EH (cell line): ENCODE measurements around the gene DBH.
A peak's percentile ranks its signal among the peaks of the same experiment; 100 is the strongest.

Experiments
- DNase-seq: peaks from one replicate; pipeline ENCODE4 v3.0.0-alpha.2; 2015; ENCODE audit warnings: low read depth

DBH gene

DNA sequence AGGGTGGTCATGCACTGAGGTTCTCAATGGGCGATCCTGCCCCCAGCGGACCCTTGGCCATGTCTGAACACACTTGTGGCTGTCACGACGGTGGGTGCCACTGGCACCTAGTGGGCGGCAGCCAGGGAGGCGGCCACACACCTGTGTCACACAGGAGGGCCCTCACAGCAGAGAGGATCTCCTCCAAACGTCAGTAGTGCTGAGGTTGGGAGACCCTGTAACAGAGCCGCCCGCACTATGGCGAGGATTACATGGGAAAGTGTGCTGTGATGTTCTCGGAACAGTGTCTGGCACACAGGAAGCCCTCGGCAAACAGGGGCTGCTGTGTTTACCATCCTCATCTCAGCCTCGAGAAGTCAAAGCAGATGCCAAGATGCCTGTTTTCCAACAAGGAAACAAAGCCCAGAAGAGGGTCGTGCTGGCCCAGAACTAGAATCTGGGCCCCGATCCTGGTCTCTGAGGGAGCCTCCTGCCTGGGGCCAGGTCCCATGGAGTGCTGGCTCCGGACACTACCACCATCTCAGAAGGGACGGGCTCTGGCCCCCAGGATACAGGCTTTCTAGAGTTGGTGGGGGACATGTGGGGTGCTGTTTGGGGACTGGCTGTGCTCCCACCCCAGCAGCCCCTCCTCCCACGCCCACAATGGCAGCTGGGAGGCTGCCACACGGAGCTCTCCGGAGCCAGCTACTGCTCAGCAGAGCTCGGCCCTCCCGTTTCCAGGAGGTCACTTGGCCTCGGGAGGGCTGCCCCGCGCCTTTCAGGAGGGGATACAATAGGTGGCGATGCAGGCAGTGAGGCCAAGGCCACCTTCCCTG lies 48.2 kb downstream of the DBH start:
- DNase-seq = no peak

DNA sequence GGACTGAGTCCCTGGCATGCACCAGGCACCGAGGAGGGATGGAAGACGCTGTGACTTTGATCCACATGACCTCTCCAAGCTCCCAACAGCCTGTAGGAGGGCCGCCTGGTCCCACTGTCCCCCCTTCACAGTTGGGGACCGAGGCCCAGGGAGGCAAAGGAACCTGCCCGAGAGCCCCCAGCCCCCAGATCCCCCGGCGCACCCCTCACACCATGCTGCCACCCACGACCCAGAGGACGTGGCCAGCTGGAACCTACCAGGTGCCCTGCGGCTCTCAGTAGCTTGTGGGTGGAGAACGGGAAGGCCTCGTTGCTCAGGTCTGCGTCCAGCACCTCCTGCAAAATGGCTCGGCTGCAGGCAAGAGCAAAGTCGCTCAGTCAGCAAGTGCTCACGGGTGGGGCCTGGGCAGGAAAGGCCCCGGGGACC lies 48.8 kb downstream of the DBH start:
- DNase-seq = no peak

DNA sequence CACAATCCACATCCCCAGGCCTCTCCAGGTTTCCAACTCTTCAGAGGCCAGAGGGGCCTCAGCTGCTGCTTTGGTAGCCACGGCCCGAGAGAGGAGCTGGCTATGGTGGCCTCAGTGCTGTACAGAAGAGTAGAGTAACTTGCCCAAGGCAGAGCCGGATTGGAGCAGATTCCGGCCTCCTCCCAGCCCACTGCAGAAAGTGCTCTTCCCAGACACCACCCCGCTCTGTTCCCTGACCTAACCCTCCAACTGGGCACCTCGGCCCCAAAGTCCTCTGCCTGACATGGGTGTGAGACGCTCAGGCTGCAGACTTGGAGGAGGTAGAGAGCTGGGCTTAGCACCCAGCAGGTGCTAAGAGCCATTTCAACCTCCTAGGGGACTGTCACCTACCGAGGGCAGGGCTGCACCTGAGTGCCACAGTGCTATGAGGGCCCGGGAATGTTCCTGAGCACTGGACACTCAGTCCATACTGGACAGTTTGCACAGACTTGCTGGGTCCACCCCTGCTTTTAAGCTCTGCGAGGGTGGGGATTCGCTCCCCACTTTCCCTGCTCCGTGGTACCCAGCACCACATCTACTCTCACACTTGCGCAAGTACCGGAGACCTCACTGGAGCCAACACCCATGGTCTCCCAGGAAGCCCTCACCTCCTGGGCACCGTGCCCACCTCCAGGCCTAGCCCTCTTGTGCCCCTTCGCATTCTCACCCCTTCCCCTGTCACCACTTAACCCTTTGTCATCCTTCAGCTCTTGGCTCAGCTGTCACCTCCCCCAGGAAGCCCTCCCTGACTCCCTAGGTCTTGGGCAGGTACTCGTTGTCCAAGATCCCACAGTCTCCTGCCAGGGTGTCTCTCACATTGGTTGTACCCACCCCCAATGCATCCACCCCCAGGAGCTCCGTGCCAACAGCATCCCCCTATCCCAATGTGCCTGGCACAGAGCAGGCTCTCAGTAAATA lies 49.8 kb downstream of the DBH start:
- DNase-seq = no peak

DNA sequence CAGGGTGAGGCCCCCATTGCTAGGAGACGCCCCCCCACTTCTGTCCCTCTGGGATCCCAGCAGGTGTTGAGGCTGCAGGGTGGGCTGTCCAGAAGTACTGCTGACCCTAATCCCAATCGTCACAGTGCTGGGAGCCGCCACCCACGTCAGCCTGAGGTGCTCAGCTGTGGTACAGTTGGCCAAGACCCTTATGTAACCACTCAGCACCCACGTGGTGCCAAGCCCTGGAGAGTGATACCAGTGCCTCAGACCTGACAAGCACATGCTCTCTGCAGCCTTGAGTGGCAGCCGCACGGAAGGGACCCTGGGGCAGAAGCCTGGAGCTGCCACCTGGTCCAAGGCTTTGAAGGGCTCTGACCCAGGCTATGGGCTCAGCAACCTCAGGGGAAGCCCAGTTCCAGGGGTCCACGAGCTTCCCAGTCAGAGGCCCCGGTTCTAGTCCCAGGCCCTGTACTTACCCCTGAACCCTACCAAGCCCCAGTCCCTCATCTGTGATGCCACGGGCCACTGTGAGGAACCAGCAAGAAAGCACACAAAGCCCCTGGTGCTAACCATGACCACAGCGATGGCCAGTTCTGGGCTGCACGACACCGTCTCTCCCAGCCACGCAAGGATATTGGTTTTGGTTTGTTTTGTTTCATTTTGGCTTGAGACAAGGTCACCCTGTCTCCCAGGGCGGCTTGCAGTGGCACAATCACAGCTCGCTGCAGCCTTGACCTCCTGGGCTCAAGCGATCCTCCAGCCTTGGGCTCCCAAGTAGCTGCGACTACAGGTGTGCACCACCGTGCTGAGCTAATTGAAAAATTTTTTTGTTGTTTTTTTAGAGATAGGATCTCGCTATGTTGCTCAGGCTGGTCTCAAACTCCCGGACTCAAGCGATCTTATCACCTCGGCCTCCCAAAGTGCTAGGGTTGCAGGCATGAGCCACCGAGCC lies 50.7 kb downstream of the DBH start:
- DNase-seq = no peak

DNA sequence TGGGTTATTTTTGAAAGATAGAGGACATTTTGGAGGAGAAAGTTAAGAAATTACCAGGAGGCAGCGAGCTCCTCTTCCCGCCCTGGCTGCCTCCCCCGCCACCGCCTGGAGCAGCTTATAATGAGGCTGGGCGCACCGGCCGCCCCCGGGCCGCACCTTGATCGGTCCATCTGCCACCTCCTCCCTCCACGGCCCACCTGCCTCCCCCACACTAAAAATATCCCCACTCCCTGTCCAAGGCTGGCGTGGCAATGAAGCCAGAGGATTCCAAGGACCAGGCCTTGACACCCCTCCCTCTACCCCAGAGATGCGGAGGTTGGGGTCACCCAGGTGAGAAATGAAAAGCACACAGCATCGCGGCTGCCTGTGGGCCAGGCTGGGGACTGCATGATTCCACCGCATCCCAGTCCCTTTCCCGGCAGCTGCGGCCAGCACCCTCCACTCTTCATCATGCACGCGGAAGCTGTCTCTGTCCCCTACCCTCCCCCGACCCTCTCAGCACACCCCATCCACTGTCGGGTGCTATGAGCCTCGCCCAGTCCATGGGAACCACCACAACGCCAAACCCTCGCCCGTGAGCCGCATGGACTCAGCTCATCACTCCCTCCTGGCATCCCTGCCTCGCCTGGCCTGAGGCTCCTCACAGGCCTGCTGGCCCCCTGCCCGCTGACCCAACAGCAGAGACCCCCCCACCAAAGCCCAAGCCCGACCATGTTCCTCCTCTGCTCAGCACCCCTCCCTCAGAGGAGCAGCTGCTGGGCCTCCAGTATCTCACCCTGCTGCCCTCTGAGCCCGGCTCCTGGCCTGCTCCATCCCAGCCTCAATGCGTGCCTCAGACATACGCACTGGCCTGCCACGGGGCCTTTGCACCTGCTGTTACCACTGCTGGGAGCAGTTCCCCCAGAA lies 51.9 kb downstream of the DBH start:
- DNase-seq = no peak

DNA sequence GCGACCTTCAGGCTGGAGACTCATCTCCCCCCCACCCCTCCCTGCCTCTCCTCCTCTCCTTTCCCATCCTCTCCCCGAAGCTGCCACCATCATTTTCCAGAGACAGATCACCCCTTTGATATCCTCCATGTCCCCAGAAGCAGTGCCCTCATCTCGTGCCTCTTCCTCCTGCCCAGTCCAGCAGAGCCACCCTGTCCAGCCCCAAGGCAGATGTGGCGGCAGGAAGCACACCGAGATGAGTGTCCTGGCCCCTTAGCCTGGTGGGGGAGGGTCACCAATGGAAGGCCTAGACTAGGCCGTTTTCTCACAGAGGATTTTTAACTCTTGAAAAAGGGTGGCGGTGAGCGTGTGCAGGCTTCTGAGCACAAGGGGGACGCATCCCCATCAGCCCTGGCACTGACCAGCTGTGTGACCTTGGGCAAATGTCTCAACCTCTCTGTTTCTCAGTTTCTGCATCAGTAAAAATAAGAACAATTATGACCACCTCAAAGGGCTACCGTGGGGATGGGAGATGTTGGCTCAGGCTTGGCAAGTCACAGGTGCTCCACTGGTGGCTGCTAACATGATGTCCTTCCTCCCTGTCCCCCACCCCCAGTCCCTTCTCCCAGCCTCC lies 53.1 kb downstream of the DBH start:
- DNase-seq = no peak

DNA sequence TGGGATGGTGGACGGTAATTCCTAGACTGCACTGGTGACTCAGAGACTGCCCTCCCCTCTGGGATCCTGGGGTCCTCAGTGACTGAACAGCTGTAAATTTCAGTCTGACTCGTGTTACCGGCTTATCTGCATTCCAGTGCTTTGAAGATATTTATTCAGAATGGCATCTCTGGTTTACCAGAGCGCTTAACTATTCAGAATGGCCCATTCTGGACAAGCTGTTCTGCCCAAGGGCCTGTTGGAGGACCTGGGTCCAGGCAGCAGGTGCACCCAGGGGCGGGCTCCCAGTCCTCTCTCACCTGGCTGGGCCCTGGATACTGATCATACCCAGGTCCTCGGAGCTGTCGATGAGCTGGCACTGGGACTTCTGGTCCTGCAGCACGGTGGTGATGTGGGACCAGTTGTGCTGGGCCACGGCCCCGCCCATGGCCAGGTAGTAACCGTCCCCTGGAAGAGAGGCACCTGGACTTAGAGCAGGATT lies 54.0 kb downstream of the DBH start:
- DNase-seq = no peak

DNA sequence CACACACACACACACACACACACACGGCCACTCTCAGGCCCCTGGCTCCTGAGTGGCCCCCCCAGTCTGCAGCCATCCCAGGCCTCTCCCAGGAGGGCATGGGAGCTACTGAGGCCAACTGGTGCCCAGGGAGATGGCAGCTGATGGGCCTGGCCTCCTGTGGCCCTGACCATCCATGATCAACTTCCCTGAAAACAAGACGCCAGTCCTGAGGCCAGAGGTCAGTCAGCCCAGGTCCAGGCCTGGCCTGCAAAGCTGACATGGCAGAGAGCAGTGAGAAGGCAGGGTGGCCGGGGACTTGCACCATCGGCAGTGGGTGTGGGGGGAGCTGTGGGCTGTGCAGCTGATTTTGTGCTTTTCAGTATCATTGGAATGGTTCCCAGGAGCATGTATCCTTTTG lies 55.0 kb downstream of the DBH start:
- DNase-seq = no peak

DNA sequence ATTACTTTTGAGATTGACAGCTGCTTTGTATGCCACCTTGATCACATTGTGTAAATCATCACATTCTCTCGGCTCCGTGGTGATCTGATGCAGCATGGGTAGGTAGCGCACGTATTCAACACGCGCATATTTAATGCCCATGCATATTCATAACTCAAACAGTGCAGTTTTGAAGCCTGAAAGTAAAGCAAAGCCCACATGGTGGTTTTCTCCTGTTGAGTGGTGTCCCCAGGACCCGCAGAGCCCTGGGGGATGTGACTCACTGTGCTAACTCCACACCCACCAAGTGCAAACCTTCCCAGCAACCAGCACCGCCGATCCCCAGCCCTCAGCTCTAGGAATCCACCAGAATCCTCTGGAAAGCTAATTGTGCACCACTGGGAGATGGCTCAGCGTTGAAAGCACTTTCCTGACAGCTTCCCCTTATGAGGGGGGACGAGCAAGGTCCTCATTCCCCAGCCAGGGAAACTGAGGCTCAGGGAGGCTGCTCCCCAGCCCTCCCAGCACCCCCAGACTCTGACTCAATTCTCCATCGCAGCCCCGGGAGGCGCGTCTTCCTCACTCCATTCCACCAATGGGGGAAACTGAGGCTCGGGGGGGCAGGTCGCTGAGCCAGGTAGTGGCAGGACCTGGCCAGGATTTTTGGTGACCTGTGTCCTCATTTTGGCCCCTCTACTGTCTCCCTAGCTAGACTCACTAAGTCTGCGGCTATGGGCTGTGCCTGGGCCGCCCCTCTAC lies 55.6 kb downstream of the DBH start:
- DNase-seq = peak; percentile 49

DNA sequence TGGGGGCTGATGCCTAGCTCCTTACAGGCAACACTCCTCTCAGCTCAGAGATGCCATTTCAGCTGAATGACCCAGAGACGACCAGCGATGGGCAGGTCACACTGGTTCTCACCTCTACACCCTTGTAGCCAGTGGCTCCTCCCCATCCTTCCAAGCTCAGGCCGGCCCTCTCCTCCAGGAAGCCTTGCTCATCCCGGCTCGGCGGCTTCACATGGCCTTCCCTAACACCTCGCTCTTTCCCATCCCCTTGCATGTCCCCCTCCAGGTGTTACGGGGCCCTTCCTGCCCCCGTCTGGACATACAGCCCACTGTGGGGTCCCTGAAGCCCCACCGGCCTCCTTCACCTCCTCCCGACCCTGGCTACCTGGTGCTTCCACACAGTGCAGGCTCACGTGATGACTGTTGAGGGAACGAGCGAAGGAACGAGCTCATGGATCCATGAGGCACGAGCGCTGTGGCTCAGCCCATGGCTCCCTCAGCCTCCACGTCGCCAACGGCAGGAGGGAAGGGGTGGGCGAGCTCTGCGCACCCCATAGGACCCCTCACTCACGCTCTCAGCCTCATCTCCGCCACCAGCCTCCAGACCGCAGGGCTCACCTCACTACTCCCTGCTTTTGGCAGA lies 56.3 kb downstream of the DBH start:
- DNase-seq = no peak

DNA sequence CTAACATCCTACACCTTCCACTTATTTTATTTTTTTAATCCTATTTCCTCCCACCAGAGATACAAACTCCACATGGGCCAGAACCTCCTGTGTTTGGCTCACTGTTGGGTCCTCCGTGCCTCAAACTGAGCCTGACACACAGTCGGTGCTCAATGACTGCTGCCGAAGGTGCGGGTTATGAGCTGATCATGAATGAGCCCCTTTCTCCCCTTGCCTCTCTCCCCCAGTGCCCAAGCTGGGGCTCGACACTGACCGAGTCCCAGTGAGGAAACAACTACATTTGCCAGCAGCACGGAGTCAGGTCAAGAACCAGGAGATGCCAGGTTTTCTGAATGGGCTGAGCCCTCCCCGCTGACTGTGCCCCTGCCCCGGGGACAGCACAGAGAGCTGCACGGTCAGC lies 57.0 kb downstream of the DBH start:
- DNase-seq = no peak

DNA sequence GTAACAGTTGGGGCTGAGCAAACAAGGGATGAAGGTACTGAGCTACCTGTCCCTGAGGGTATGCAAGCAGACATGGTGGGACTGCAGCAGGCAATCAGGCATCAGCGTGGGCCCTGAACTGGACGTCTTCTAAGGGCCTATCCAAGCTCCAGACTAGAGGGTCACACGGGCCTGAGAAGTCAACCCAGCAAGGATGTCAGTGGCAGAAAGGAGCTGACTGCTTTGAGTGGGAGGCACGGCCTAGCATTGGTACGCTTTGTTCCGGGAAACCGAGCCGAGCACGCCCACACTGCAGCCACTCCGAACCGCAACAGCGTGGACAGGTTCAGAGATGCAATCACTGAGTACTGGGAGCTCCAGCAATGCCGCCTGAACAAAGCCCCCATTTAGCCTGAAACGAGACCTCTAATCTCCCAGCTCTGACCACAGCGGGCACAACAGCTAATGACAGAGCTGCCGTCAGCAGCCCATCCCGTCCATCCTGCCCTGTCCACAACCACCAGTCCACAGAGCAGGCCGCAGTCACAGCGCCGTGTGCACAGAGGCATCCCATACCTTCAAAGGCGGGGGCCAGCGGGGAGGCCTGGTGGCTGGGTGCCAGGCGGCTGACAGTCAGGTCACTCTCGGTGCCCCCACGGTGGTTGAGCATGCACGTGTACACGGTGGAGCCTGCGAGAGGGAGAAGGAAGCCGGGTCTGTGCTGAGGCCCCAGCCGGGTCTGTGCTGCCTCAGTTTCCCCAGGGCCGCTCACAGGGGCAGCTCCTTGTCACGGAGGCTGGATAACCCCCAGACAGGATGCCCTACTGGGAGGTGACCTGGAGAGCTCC lies 57.8 kb downstream of the DBH start:
- no peak for DNase-seq

DNA sequence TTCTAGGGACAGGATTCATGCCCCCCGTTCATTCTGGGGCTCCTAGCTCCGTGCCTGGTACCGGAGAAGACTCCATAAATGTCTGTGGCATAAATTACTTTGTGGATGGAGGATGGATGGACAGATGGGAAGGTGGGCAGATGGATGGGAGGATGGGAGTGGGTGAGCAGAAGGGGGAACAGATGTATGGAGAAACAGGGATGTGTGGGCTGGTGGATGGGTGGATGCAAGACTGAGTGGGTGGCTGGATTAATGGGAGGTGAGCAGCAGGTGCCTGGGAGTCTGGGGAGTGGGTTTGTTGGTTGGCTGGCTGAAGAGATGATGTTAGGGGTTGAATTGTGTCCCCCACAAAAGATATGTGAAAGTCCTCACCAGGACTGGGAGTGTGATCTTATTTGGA lies 58.5 kb downstream of the DBH start:
- DNase-seq = no peak

DNA sequence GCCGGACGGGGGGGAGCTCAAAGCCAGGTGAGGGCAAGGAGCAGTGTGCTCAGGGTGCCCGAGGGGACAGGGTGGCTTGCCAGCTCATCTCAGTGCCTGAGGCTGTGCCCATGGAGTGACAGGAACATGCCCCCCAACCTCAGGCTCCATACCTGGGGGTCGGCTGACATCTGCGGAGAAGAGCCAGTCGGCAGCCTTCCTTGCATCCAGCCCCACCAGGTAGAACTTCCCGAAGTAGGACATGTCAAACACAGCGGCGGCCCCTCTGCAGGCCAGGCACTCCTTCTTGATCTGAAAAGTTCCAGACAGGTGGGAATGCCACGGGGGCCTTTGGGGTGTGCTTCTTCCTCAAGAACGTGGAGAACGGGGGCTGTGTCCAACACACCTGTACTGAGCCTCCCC lies 59.9 kb downstream of the DBH start:
- no peak for DNase-seq

DNA sequence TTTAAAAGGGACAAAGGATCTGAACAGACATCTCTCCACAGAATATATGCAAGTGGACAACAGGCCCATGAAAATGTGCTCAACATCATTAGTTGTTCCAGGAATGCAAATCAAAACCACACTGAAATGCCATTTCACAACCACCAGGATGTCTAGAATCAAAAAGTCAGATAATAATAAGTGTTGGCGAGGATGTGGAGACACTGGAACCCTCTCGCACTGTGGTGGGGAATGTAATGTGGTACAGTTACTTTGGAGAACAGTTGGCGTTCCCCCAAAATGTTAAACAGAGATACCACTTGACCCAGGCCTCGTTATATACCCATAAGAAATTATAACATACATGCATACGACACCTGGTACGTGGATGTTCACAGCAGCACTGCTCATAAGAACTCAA lies 63.4 kb downstream of the DBH start:
- DNase-seq = no peak

DNA sequence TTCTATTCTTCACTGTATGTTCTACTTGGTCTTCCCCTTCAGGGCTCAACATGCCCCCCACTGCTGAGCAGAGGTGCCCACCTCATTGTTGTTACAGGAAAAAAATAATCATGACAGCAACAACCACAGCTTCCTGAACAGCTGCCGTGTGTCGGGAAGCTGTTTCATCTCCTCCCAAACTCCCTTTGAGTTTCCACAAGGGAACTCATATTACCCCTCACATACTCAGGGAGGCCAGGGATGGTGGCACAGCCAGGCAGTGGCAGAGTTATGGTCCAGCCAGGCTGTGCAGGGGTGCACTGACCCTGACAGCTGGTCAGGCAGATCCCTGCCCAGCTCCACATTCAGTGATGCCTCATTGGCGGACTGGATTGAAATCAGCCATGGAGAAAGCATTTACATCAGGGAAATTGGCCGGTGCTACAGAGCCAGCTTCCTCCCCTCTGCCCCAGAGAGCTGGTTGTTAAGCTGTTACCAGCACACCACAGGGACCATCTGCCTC lies 64.7 kb downstream of the DBH start:
- DNase-seq = no peak

DNA sequence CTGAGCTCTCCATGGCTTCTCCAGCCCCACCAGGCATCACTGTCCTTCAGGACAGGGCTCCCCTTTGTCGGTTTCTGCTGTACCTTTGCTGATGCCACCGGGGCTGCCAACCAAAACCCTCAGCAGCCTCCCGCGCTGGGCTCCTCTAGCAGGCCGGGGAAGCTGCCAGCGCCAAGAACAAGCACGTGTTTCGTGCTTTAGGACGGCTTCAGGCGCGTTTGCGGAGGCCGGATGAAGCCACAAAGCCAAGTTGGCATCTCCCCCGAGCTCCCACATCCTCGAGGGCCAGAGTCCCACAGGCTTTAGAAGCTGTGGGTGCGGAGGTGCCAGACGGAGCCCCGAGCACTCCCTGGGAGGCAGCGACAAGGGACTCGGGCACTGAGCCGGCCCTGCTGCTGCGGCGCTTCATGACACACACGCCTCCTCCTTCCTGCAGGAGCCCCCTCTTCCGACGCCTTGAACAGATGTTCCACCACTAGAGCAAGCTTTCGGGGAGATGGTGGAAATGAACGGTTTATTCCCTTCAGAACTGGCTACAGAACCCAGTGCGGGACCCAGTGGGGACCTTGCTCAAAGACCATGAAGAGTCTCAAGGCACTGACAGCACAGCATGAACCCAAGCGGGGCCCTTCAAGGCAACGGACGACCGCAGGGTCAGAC lies 65.3 kb downstream of the DBH start:
- DNase-seq = no peak
